ENCODE measurements around the gene SKAP1. TPM values are rescaled to one million over a fixed set of nuclear protein-coding genes. Genes with fewer than 3 reads are reported as not detected.
A peak's percentile ranks its signal among the peaks of the same experiment; 100 is the strongest.

Gene SKAP1
- total RNA-seq, 3 donors from 2014 or later, result 2.2 to 3.2 (median 2.4) TPM

- TF ChIP-seq, protein P1, sequence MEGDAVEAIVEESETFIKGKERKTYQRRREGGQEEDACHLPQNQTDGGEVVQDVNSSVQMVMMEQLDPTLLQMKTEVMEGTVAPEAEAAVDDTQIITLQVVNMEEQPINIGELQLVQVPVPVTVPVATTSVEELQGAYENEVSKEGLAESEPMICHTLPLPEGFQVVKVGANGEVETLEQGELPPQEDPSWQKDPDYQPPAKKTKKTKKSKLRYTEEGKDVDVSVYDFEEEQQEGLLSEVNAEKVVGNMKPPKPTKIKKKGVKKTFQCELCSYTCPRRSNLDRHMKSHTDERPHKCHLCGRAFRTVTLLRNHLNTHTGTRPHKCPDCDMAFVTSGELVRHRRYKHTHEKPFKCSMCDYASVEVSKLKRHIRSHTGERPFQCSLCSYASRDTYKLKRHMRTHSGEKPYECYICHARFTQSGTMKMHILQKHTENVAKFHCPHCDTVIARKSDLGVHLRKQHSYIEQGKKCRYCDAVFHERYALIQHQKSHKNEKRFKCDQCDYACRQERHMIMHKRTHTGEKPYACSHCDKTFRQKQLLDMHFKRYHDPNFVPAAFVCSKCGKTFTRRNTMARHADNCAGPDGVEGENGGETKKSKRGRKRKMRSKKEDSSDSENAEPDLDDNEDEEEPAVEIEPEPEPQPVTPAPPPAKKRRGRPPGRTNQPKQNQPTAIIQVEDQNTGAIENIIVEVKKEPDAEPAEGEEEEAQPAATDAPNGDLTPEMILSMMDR (IDR thresholded peaks at IDR 0.05), result no peak
- Histone ChIP-seq H3K9me3 (no peaks in the 10 kb centered on the region), H3K36me3 (ENCODE audit: low read depth) (no peaks in the 10 kb centered on the region), H3K4me1 (ENCODE audit: low read depth) (no peaks in the 10 kb centered on the region), H3K4me3 (no peak overlapping the region)
- DNase-seq, result no peak
- intact Hi-C loops (cut with DNase I, micrococcal nuclease), result no loop called here
- ATAC-seq, result no peak
Observed at GRCh38 chr17:48144231-48144630, 285.8 kb downstream of the SKAP1 start.

- intact Hi-C loops (cut with DNase I, micrococcal nuclease), result no loop called here
- no peak for ATAC-seq
- TF ChIP-seq, protein P1 (IDR thresholded peaks at IDR 0.05), result no peak
- Histone ChIP-seq H3K4me3 (no peak overlapping the region), H3K9me3 (no peaks in the 10 kb centered on the region), H3K36me3 (ENCODE audit: low read depth) (no peaks in the 10 kb centered on the region), H3K4me1 (ENCODE audit: low read depth) (no peaks in the 10 kb centered on the region)
- DNase-seq, result no peak
Observed at GRCh38 chr17:48143629-48144028, 286.4 kb downstream of the SKAP1 start.

DNA sequence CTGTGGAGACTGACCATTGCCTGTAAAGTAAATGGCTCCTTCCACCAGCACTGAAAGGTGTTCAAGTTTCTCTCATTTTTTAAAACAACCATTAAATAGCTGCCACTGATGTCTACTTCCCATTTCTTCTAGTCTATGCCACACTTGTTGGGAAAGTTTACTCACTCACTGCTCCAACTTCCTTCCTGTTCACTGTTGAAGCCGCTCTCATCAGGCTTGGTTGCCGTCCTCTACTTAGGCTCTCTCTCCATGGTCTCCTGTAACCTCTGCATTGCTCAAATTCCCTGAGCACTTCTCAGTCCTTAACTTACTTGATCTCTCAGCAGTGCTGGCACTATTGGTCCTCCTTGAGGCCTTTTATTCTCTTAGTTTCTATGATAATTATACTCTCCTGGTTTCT is 290.1 kb downstream of the SKAP1 start:
- intact Hi-C loops (cut with DNase I, micrococcal nuclease), result no loop called here
- ATAC-seq, result no peak
- no peak overlapping the region for H3K4me3 ChIP-seq
- no peaks in the 10 kb centered on the region for H3K36me3 ChIP-seq (ENCODE audit: low read depth)
- DNase-seq, result no peak
- no peaks in the 10 kb centered on the region for H3K4me1 ChIP-seq (ENCODE audit: low read depth)
- H3K9me3 ChIP-seq, result no peaks in the 10 kb centered on the region
- TF ChIP-seq, protein P1 (IDR thresholded peaks at IDR 0.05), result no peak

- H3K9me3 ChIP-seq, result no peaks in the 10 kb centered on the region
- TF ChIP-seq, protein P1 (IDR thresholded peaks at IDR 0.05), result no peak
- no peaks in the 10 kb centered on the region for H3K4me1 ChIP-seq (ENCODE audit: low read depth)
- no peaks in the 10 kb centered on the region for H3K36me3 ChIP-seq (ENCODE audit: low read depth)
- DNase-seq (no peak), ATAC-seq (no peak)
- intact Hi-C loops (cut with DNase I, micrococcal nuclease), result no loop called here
- no peak overlapping the region for H3K4me3 ChIP-seq
Observed at GRCh38 chr17:48137656-48138055, 292.4 kb downstream of the SKAP1 start.

GRCh38 chr17:48134912-48135480 is 295.0 kb downstream of the SKAP1 start:
- Histone ChIP-seq H3K36me3 (ENCODE audit: low read depth) (no peaks in the 10 kb centered on the region), H3K9me3 (no peaks in the 10 kb centered on the region), H3K4me1 (ENCODE audit: low read depth) (no peaks in the 10 kb centered on the region), H3K4me3 (no peak overlapping the region)
- no peak for ATAC-seq
- no peak for DNase-seq
- intact Hi-C loops (cut with DNase I, micrococcal nuclease), result loop anchor here in 1 of 2 donors (5.0 kb wide), 1 partner anchor 108 kb away; no protein-coding TSS in a partner anchor
- TF ChIP-seq, protein P1 (IDR thresholded peaks at IDR 0.05), result no peak

- H3K4me3 ChIP-seq, result no peak overlapping the region
- DNase-seq (no peak), ATAC-seq (peak; percentile 17)
- intact Hi-C loops (cut with DNase I, micrococcal nuclease), result loop anchor here in 1 of 2 donors (5.0 kb wide), 1 partner anchor 105 kb away; no protein-coding TSS in a partner anchor
- no peaks in the 10 kb centered on the region for H3K9me3 ChIP-seq
- TF ChIP-seq, protein P1 (IDR thresholded peaks at IDR 0.05), result no peak
- no peaks in the 10 kb centered on the region for H3K4me1 ChIP-seq (ENCODE audit: low read depth)
- no peaks in the 10 kb centered on the region for H3K36me3 ChIP-seq (ENCODE audit: low read depth)
Observed at GRCh38 chr17:48132385-48132784, 297.6 kb downstream of the SKAP1 start.

Measured in mucosa of descending colon (tissue), 3 donors.